CD4-positive, alpha-beta T cell (primary cell): Measurements from ENCODE around the gene MINDY3. TPM values are rescaled to one million over a fixed set of nuclear protein-coding genes. Genes with fewer than 3 reads are reported as not detected.
"Not testable (repeated sequence)": the region's sequence is repeated elsewhere in the genome, so short reads cannot be mapped to it uniquely, and the experiment has no call there.

ENCODE experiments used
- ATAC-seq: fragments of 200-7000 bp; cut with Tn5 transposase; one replicate; pipeline ENCODE4 v1.10.0; 2022; ENCODE audit warnings: mild to moderate bottlenecking; ENCODE audit not compliant: poor library complexity
- CTCF ChIA-PET: fragments of 350-600 bp; sonication (Branson Sonifier 250); formaldehyde crosslinking; loops from one replicate; lab custom pipeline; 2021; ENCODE audit warnings: antibody characterized with exemption, inconsistent platforms; lab: Charles Lee
- POLR2A ChIA-PET: fragments of 350-600 bp; sonication (Branson Sonifier 250); formaldehyde crosslinking; loops from one replicate; lab custom pipeline; 2021; ENCODE audit warnings: antibody characterized with exemption, inconsistent platforms; lab: Charles Lee
- DNase-seq, 14 experiments: peaks; one replicate each; pipeline ENCODE4 v3.0.0-alpha.2; 2013 to 2020; ENCODE audit warnings: mixed read lengths in 2 of 14
- H3K27ac ChIP-seq, 2 donors: one replicate each; pipeline versions ENCODE4 v1.5.1 to v1.7.0; 2013; ENCODE audit warnings: low read length in 2 of 2, low read depth in 1 of 2, mild to moderate bottlenecking in 1 of 2
- H3K27me3 ChIP-seq, 2 experiments: 1 replicate in 1 of 2; 2 replicates in 1 of 2; pipeline versions ENCODE4 v1.6.1 to v1.7.0; 2013; ENCODE audit warnings: low read length in 2 of 2, control low read depth in 1 of 2, mild to moderate bottlenecking in 1 of 2, moderate library complexity in 1 of 2; ENCODE audit not compliant: insufficient read depth in 2 of 2, control insufficient read depth in 1 of 2
- H3K36me3 ChIP-seq: one replicate; pipeline ENCODE4 v1.6.1; 2013; ENCODE audit warnings: low read length, control low read depth; ENCODE audit not compliant: insufficient read depth
- H3K4me1 ChIP-seq: one replicate; pipeline ENCODE4 v1.6.1; 2013; ENCODE audit warnings: low read length, control low read depth; ENCODE audit not compliant: insufficient read depth
- H3K4me3 ChIP-seq: one replicate; pipeline ENCODE4 v1.5.1; 2013; ENCODE audit warnings: mild to moderate bottlenecking, low read length, moderate library complexity
- H3K9me3 ChIP-seq, 2 experiments: 1 replicate in 1 of 2; 2 replicates in 1 of 2; pipeline versions ENCODE4 v1.6.1 to v1.7.0; 2013; ENCODE audit warnings: low read length in 2 of 2, mild to moderate bottlenecking in 2 of 2, control low read depth in 1 of 2, moderate library complexity in 1 of 2; ENCODE audit not compliant: control insufficient read depth in 1 of 2, insufficient read depth in 1 of 2
- H3K27ac Mint-ChIP-seq: one replicate; pipeline ENCODE4 v1.8.0; 2020; ENCODE audit warnings: mixed read lengths
- H3K27me3 Mint-ChIP-seq: one replicate; pipeline ENCODE4 v1.8.0; 2021; ENCODE audit warnings: mixed read lengths
- H3K36me3 Mint-ChIP-seq: one replicate; pipeline ENCODE4 v1.8.0; 2021; ENCODE audit warnings: low read depth, mixed read lengths
- H3K4me1 Mint-ChIP-seq: one replicate; pipeline ENCODE4 v1.8.0; 2021; ENCODE audit warnings: low read depth, mixed read lengths
- H3K4me3 Mint-ChIP-seq: one replicate; pipeline ENCODE4 v1.8.0; 2020; ENCODE audit warnings: mild to moderate bottlenecking, mixed read lengths
- H3K9me3 Mint-ChIP-seq: one replicate; pipeline ENCODE4 v1.8.0; 2020; ENCODE audit warnings: mixed read lengths
- intact Hi-C, 2 experiments: fragments of 100-400 bp; cut with DNase I in 1 of 2; cut with micrococcal nuclease in 1 of 2; formaldehyde crosslinking; loops; one replicate each; pipeline versions ENCODE4 v1.15.1 to v1.9.0; 2023 to 2025; cut with DNase I, micrococcal nuclease
- total RNA-seq, 174 experiments: library from RNA in 2 of 174; stranded (reverse) in 2 of 174; gene quantifications; one replicate each; pipeline ENCODE4 v1.2.3 and lab custom pipeline; 2021 to 2026
- TF ChIP-seq, protein P1 (sequence below): fragments of 200-600 bp; IDR thresholded peaks from one replicate; pipeline ENCODE4 v1.8.0; 2022; ENCODE audit warnings: antibody characterized with exemption, mild to moderate bottlenecking

The MINDY3 gene
- total RNA-seq, 2 experiments from 2014 or later, result 39.8 to 40.6 TPM

DNA sequence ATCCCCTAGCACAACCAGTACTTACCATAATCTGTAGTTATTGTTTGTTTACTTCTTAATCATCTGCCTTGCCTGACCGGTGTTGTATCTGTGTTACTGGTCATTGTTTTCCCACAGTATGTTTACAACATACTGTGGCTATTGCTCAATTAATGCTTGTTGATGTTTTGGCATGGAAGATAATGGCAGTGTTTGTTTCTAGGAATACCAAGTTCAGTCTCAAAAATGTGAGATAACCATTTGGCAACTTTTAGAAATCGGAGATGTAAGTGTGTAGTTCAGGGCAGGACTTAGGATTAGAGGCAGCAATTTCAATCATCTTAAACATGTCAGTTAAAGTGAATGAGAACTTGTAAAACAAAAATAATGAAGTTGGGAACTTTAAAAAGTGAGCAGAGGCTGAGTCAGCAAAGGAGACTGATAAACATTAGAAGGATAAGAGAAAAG, 8.2 kb downstream of the MINDY3 start:
- no peak for DNase-seq
- CTCF ChIA-PET, result interaction anchor here (1.0 kb wide), 1 partner anchor 35 kb away, joined by 3 read pairs; no protein-coding TSS in a partner anchor
- peaks cover 20% of the 10 kb centered on the region for H3K9me3 Mint-ChIP-seq

DNA sequence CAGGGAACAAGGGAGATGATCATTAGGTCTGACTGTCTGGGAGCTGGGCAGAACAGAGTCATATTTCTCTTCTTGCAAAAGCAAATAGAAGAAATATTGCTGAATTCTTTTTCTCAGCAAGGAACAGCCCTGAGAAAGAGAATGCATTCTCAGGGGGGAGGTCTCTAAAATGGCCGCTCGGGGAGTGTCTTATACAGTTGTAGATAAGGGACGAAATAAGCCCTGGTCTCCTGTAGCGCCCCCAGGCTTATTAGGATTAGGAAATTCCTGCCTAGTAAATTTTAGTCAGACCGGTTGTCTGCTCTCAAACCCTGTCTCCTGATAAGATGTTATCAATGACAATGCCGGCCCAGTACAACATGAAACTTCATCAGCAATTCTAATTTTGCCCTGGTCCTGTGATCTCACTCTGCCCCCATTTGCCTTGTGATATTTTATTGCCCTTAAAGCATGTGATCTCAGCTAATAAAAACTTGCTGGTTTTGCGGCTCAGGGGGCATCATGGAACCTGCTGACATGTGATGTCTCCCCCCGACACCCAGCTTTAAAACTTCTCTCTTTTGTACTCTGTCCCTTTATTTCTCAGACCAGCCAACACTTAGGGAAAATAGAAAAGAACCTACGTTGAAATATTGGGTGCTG, 9.8 kb downstream of the MINDY3 start:
- H3K9me3 ChIP-seq, H3K4me1 ChIP-seq, POLR2A ChIA-PET, H3K4me3 ChIP-seq, H3K4me3 Mint-ChIP-seq, ATAC-seq, intact Hi-C loops, CTCF ChIA-PET, H3K27ac Mint-ChIP-seq, H3K27me3 Mint-ChIP-seq, H3K27me3 ChIP-seq, H3K27ac ChIP-seq, H3K36me3 ChIP-seq: not testable (repeated sequence)
- Mint-ChIP-seq H3K36me3 (peaks cover 77% of the 10 kb centered on the region), H3K9me3 (peaks cover 20% of the 10 kb centered on the region), H3K4me1 (peaks cover 57% of the 10 kb centered on the region)
- DNase-seq, result peak in 2 of 14 experiments; percentile 5 to 11

More for the DNA sequence above, 8.2 kb downstream of the MINDY3 start:
- POLR2A ChIA-PET, result interaction anchor here (0.6 kb wide), 1 partner anchor 62 kb away, joined by 3 read pairs; no protein-coding TSS in a partner anchor
- no peak overlapping the region for H3K4me3 ChIP-seq
- peaks cover 2% of the 10 kb centered on the region for H3K4me1 ChIP-seq
- H3K4me3 Mint-ChIP-seq, result no peak overlapping the region
- peaks cover 5% of the 10 kb centered on the region for H3K36me3 ChIP-seq
- intact Hi-C loops, result no loop called here
- ATAC-seq, result no peak
- no peak overlapping the region for H3K27ac ChIP-seq
- H3K36me3 Mint-ChIP-seq, result peaks cover 87% of the 10 kb centered on the region
- no peaks in the 10 kb centered on the region for H3K27me3 Mint-ChIP-seq
- H3K4me1 Mint-ChIP-seq, result peaks cover 70% of the 10 kb centered on the region
- no peaks in the 10 kb centered on the region for H3K9me3 ChIP-seq
- H3K27ac Mint-ChIP-seq, result no peak overlapping the region
- no peaks in the 10 kb centered on the region for H3K27me3 ChIP-seq
- TF ChIP-seq, protein P1, sequence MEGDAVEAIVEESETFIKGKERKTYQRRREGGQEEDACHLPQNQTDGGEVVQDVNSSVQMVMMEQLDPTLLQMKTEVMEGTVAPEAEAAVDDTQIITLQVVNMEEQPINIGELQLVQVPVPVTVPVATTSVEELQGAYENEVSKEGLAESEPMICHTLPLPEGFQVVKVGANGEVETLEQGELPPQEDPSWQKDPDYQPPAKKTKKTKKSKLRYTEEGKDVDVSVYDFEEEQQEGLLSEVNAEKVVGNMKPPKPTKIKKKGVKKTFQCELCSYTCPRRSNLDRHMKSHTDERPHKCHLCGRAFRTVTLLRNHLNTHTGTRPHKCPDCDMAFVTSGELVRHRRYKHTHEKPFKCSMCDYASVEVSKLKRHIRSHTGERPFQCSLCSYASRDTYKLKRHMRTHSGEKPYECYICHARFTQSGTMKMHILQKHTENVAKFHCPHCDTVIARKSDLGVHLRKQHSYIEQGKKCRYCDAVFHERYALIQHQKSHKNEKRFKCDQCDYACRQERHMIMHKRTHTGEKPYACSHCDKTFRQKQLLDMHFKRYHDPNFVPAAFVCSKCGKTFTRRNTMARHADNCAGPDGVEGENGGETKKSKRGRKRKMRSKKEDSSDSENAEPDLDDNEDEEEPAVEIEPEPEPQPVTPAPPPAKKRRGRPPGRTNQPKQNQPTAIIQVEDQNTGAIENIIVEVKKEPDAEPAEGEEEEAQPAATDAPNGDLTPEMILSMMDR, result no peak

DNA sequence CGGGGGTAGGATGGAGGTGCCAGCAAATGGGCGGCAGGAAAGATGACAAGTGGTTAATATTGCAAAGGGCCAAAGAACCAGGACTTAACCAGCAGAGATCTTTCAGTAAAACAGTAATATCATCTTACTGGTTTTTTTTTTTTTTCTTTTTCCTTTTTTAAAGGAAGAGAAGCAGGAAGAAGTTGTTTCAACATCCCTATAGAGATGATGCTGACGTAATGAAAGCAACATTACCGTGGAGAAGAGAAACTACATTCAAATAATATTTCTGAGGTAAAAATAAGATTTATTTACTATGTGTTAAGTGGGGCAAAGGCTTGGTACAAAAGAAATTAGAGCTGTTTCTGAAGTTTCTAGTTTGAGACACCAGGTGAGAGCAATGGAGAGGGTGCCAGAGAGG, 11.0 kb downstream of the MINDY3 start:
- no peak overlapping the region for H3K27ac Mint-ChIP-seq

More for the DNA sequence above, 11.0 kb downstream of the MINDY3 start:
- ATAC-seq (no peak), DNase-seq (no peak)
- Histone ChIP-seq H3K4me3 (no peak overlapping the region), H3K27me3 (no peaks in the 10 kb centered on the region), H3K36me3 (peaks cover 5% of the 10 kb centered on the region), H3K9me3 (no peaks in the 10 kb centered on the region), H3K27ac (no peak overlapping the region), H3K4me1 (no peaks in the 10 kb centered on the region)
- H3K9me3 Mint-ChIP-seq, result peaks cover 20% of the 10 kb centered on the region
- peaks cover 66% of the 10 kb centered on the region for H3K36me3 Mint-ChIP-seq
- H3K4me3 Mint-ChIP-seq, result no peak overlapping the region
- peaks cover 46% of the 10 kb centered on the region for H3K4me1 Mint-ChIP-seq
- ChIA-PET POLR2A (no interaction called here), CTCF (interaction anchor here (0.5 to 0.7 kb wide), 2 partner anchors 965 to 1761 kb away, joined by 3 to 4 read pairs; no protein-coding TSS in a partner anchor)
- TF ChIP-seq, protein P1, result no peak
- no peaks in the 10 kb centered on the region for H3K27me3 Mint-ChIP-seq
- intact Hi-C loops, result no loop called here
